Chondrocyte (in vitro differentiated cells): ENCODE measurements around the gene WRAP53. TPM values are rescaled to one million over a fixed set of nuclear protein-coding genes. Genes with fewer than 3 reads are reported as not detected.
"Not testable (repeated sequence)": the region's sequence is repeated elsewhere in the genome, so short reads cannot be mapped to it uniquely, and the experiment has no call there.

ENCODE experiments used
- DNase-seq: peaks from one replicate; pipeline ENCODE4 v3.0.0; 2021; ENCODE audit warnings: mixed read lengths, low spot score
- H3K27ac Mint-ChIP-seq: one replicate; pipeline ENCODE4 v1.8.0; 2021; ENCODE audit warnings: mild to moderate bottlenecking, moderate library complexity, mixed read lengths; ENCODE audit not compliant: unreplicated experiment
- H3K27me3 Mint-ChIP-seq: 2 replicates; pipeline ENCODE4 v1.8.0; 2021; ENCODE audit warnings: low read depth, mixed read lengths
- H3K36me3 Mint-ChIP-seq: 2 replicates; pipeline ENCODE4 v1.8.0; 2021; ENCODE audit warnings: low read depth, mixed read lengths
- H3K4me1 Mint-ChIP-seq: 2 replicates; pipeline ENCODE4 v1.8.0; 2021; ENCODE audit warnings: low read depth, mild to moderate bottlenecking, mixed read lengths
- H3K4me3 Mint-ChIP-seq: one replicate; pipeline ENCODE4 v1.8.0; 2021; ENCODE audit warnings: mild to moderate bottlenecking, moderate library complexity, mixed read lengths; ENCODE audit not compliant: unreplicated experiment
- H3K9me3 Mint-ChIP-seq: 2 replicates; pipeline ENCODE4 v1.8.0; 2021; ENCODE audit warnings: low read depth, mixed read lengths
- CTCF ChIP-seq: fragments of 200-600 bp; sonication (generic); IDR thresholded peaks from 2 replicates; pipeline ENCODE4 v1.5.0; 2021; ENCODE audit warnings: antibody characterized with exemption, mild to moderate bottlenecking, moderate library complexity
- long read RNA-seq: library from polyadenylated mRNA; stranded (forward); transcript quantifications from one replicate; pipeline ENCODE4 v2.0.0, GENCODE V29; 2021
- total RNA-seq: library from RNA; stranded (reverse); gene quantifications from 3 replicates; pipeline ENCODE4 v1.2.1, GENCODE V29; 2021

WRAP53 gene
- total RNA-seq = 6.5 to 12.6 TPM (median 7.1 TPM) in 3 replicates
- long read RNA-seq, full-length matches to known transcripts = 15 of 19 reads
- long read RNA-seq, partial matches to known transcripts = 0 of 19 reads
- long read RNA-seq, other reads (novel, unspliced or antisense) = 4 of 19 reads

GRCh38 chr17:7687908-7688807 is at the start of gene WRAP53:
WRAP53 (plus strand) TSS chr17:7688477; CDS start chr17:7688649, 172 bp downstream.
- peak; percentile 98 for DNase-seq
- Mint-ChIP-seq H3K36me3 (peaks cover 6% of the 10 kb centered on the region), H3K4me1 (peaks cover 26% of the 10 kb centered on the region), H3K27ac (peak within 1 kb of the TSS; percentile 100), H3K4me3 (peak within 1 kb of the TSS; percentile 98), H3K27me3 (no peaks in the 10 kb centered on the region), H3K9me3 (no peaks in the 10 kb centered on the region)
- peak; percentile 99 for TF ChIP-seq CTCF

DNA sequence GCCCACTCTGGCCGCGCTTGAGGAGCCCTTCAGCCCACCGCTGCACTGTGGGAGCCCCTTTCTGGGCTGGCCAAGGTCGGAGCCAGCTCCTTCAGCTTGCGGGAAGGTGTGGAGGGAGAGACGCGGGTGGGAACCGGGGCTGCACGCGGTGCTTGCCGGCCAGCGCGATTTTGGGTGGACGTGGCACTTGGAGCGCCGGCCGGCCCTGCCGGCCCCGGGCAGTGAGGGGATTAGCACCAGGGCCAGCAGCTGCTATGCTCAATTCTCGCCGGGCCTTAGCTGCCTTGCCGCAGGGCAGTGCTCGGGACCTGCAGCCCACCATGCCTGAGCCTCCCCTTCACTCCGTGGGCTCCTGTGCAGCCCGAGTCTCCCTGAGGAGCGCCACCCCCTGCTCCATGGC is 47.5 kb upstream of the WRAP53 start:
- Mint-ChIP-seq H3K4me3 (no peak overlapping the region), H3K27me3 (peaks cover 8% of the 10 kb centered on the region), H3K9me3 (no peaks in the 10 kb centered on the region), H3K36me3 (no peaks in the 10 kb centered on the region), H3K4me1 (no peaks in the 10 kb centered on the region), H3K27ac (no peak overlapping the region)
- TF ChIP-seq CTCF = no peak
- no peak for DNase-seq

- not testable (repeated sequence) for DNase-seq, H3K27ac Mint-ChIP-seq, H3K27me3 Mint-ChIP-seq, H3K4me3 Mint-ChIP-seq, H3K4me1 Mint-ChIP-seq, H3K9me3 Mint-ChIP-seq, H3K36me3 Mint-ChIP-seq
Observed at GRCh38 chr17:7641635-7642034, 46.6 kb upstream of the WRAP53 start.

DNA sequence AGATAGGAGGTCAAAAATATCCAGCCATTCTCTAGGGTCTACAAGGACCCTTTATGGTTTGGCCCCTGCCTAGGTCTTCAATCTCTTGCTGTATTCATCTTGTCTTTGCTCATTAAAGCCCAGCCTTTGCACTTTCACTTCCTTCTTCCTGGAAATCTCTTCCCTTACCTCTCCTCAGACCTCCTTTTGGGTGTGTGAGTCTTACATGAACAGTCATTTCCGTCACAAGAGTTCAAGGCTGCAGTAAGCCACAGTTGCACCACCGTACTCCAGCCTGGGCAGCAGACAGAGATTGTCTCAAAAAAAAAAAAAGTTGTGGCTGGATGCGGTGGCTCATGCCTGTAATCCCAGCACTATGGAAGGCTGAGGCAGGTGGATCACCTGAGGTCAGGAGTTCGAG is 43.5 kb upstream of the WRAP53 start:
- peaks cover 10% of the 10 kb centered on the region for H3K27me3 Mint-ChIP-seq
- H3K36me3 Mint-ChIP-seq = no peaks in the 10 kb centered on the region
- no peak for TF ChIP-seq CTCF
- H3K4me3 Mint-ChIP-seq = no peak overlapping the region
- H3K4me1 Mint-ChIP-seq = no peaks in the 10 kb centered on the region
- H3K9me3 Mint-ChIP-seq = no peaks in the 10 kb centered on the region
- H3K27ac Mint-ChIP-seq = no peak overlapping the region
- DNase-seq = no peak

- Mint-ChIP-seq H3K27me3 (peaks cover 19% of the 10 kb centered on the region), H3K9me3 (no peaks in the 10 kb centered on the region), H3K4me3 (no peak overlapping the region), H3K27ac (no peak overlapping the region), H3K4me1 (peaks cover 15% of the 10 kb centered on the region), H3K36me3 (no peaks in the 10 kb centered on the region)
- TF ChIP-seq CTCF = no peak
- DNase-seq = no peak
Observed at GRCh38 chr17:7646457-7646856, 41.8 kb upstream of the WRAP53 start.
